Superior temporal gyrus (tissue), 1 donor: ENCODE data around the gene IQCK.
"Not testable (repeated sequence)": the region's sequence is repeated elsewhere in the genome, so short reads cannot be mapped to it uniquely, and the experiment has no call there.

Source experiments
- DNase-seq: peaks from one replicate; pipeline ENCODE4 v3.0.0-alpha.2; 2016; ENCODE audit errors: extremely low spot score

Gene IQCK

DNA sequence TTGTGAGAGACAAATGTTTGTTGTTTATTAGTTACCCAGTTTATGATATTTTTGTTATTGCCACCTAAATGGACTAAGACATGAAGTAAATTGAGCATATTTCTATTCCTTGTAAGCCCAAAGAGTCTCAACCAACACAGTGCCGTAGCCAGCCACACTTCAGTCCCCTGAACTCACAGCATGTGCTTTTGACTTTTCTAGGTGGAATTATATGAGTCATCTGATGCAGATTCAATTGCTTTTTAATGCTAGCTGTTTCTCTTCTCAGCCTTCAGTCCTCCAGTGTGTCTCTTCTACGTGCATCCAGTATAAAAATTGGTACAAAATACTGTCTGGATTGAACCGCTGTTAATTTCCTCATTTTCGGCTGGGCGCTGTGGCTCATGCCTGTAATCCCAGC is 39.0 kb downstream of the IQCK start:
- DNase-seq: no peak

DNA sequence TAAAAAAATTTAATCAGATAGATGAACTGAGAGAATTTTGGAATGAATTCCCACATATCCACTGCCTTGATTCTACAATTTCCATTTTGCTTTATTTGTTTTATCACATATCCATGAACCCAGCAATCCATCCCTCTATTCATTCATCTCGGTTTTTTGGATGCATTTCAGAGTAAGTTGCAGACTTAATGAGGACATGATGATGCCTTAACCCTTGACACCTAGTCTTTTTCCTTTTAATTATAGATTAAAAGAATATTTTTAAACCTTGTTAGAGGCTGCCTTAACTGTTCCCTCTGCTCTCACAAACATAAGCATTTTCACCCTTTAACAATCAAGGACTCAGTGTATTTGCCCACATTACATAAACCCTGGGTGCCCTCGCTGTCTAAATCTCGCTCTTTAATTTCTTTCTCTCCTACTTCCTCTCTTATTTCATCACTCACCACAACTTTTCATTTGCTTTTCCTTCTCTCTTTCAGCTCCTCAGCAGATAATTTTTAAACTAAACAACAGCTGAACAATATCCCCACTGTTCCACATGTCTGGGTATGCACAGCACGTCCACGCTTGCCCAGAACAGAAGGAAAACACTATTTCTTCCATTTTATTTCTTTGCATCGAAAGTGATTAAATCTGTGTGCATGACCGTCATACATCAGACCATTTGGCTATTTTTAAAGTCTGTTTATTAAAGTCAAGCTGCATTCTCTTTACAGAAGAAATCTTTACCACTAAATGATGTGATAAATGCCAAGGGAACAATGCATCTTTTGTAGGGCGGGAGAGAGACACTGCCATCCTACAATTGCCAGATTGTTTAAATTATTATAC is 39.9 kb downstream of the IQCK start:
- peak; percentile 94 for DNase-seq

DNA sequence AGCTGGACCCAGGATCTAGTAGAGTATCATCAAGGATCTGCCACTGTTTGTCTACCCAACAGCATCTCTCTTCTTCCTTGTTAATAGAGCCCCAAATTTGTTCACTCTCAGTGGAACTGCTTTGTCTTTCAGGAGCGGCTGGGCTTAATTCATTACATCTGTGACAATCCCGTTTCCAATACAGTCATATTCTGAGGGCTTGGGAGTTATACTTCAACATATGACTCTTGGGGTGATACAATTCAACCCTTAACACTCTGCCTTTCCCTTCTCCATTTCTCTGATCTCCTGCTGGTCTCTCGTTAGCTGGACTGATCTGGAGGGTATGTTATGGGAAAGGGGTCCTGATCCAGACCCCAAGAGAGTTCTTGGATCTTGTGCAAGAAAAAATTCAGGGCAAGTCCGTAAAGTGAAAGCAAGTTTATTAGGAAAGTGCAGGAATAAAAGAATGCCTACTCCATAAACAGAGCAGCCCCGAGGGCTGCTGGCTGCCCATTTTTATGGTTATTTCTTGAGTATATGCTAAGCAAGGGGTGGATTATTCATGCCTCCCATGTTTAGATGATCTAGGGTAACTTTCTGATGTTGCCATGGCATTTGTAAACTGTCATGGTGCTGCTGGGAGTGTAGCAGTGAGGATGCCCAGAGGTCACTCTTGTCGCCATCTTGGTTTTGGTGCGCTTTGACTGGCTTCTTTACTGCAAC is 42.4 kb downstream of the IQCK start:
- no peak for DNase-seq

DNA sequence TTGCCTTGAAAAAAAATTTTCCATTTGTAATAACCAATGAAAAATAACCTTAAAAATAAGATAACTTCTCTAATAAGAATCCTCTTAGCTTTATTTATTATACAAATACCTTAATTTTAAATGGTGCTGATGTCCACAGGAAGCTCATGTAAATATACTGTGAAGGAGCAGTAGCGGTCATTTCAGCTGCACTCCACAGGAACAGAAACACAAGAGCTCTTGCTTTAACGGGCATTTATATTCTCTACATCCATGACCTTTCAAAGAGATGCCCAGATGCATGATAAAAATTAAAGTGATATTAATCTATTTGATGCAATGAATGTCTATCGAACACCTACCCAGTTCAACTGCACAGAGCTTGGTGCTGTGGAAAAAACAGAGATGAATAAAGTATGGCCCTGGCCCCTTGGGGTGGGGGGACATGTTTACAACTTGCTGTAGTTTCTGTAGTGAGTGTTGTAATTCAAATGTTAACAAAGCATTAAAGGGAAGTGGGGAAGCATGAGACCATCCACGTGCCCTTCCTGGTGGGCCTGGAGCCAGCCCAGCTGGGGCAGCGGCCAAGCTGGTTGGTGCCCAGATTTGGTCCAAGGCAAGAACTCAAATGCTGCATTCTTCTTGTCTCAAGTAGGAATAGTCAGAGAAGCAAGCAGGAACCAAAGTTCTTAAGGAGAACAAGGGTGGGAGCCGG is 47.9 kb downstream of the IQCK start:
- peak; percentile 93 for DNase-seq

DNA sequence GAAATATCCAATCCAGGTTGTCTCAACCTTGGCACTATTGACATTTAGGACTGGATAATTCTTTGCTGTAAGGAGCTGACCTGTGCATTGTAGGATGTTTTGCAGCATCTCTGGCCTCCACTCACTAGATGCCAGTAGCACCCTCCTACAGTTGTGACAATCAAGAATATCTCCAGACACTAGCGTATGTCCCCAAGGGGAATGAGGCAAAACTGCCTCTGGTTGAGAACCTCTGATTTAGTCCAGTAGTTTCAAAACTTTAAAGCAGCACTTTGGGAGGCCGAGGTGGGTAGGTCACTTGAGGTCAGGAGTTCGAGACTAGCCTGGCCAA is 48.4 kb downstream of the IQCK start:
- DNase-seq: no peak

DNA sequence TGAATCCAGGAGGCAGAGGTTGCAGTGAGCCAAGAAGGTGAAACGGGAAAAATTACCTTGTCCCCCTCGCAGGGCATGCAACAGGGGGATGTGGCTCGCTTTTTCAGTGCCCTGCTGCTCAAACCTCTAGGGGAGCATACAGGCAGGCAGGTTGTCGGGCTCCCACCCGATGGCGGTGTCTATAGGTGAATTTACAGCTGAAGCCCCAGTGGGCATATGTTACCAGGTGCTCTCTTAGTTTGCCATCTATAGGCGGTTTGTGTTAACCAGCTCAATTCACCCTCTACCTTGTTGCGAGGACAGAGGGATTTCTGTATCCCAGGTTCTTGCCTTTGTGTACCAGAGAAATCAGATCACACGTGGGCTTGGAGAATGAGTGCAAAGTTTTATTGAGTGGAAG is 48.9 kb downstream of the IQCK start:
- no peak for DNase-seq

DNA sequence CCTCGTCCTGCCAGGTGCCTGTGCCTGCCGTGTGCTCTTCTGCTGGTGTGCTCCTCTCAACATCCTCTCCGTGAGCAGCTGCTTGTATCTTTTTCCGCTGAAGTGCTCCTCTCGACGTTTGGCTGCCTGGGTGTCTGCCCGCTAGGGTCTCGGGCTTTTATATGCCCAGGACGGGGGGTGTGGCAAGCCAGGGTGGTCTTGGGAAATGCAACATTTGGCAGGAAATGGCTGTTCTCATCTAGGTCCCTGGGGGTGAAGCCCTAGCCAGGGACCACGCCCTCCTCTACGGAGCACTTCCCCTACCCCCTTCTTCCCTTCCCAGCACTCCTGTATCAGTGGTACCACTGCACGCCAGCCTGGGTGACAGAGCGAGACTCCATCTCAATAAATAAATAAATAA is 49.4 kb downstream of the IQCK start:
- no peak for DNase-seq

DNA sequence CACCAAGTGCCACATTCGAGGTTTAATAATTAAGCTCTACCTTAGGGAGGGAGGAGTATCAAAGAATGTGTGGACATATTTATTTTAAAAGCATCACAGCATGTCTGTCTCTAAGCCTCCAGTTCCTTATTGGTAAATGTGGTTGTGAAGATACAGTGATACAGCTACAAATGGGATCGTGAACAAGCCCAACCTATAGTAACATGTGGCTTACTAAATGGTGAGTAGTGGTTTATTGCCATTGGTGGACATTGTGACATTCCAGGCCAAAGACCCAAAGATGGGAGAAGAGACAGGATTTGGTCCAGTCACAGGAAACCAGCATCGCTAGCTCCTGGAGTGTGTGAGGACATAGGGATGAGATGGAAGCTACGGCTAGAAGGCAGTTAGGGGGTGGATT is 51.2 kb downstream of the IQCK start:
- no peak for DNase-seq

DNA sequence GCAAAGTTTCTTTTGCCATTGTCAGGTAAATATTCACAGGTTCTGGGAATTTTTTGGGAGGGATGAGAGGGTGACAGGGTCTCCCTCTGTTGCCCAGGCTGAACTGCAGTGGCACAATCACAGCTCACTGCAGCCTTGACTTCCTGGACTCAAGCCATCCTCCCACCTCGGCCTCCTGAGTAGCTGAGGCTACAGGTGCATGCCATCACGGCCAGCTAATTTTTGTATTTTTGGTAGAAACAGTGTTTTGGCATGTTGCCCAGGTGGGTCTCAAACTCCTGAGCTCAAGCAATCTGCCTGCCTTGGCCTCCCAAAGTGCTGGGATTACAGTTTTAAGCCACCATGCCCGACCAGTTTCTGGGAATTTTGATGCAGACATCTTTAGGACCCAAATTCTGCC is 53.0 kb downstream of the IQCK start:
- DNase-seq: no peak

DNA sequence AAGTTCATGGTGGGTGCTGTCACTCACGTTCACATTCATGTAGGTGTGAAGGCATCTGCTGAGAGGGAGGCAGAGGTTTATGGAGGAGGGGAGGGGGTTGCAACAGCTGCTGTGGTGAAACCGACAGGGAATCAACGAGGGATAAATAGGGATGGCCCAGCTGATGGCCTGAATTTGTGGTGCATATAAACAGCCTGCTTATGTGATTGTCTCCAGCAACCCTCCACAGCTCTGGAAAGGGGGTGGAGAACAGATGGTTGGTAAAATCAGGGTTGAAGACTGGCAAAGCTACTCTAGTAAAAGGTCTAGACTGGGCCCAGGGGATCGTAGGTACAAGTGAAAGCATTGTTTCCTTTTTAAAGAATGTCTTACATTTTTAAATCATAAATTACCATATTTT is 53.7 kb downstream of the IQCK start:
- DNase-seq: no peak

DNA sequence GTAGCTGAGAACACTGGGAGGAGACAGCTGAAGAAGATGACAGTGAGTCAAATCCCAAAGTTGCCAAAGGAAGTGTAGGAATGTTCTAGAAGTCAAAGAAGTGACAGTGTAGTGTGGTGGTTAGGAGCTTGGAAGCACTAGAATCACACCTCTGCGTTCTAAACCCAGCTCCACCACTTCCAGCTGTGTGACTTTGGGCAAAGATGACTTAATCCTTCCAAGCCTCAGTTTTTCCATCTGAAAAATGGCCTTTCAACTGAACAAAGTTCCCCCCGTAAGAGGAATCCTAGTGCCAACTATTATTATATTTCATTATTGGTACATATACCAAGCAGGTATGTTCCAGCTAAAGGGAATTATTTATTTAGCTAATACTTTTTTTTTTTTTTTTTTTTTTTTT is 56.0 kb downstream of the IQCK start:
- no peak for DNase-seq

DNA sequence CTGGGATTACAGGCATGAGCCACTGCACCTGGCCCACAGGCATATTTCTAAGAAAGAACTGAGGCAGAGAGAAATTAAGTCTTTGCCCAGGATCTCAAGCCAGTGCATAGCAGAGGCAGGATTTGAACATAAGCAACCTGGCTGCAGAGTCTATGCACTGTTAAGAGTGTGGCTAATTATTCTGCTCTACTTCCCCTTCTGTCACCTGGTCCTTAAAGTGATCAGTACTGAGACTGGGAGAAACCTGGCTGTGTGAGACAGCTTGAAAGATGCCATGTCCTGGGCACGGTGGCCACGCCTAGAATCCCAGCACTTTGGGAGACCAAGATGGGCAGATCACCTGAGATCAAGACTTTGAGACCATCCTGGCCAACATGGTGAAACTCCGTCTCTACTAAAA is 58.1 kb downstream of the IQCK start:
- DNase-seq: no peak

DNA sequence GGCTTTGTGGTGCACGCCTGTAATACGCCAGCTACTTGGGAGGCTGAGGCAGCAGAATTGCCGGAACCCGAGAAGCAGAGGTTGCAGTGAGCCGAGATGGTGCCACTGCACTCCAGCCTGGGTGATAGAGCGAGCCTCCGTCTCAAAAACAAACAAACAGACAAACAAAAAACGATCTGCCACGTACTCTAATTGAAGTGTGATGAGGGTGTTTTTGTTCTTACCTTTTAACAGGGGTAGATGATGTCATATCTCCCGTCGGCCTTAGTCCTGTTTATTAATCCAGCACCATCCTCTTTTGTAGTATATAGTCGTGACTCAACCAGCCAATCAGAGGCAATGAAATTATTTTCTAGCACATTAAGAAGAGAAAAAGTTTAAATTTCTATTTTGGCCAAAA is 58.5 kb downstream of the IQCK start:
- DNase-seq: no peak

DNA sequence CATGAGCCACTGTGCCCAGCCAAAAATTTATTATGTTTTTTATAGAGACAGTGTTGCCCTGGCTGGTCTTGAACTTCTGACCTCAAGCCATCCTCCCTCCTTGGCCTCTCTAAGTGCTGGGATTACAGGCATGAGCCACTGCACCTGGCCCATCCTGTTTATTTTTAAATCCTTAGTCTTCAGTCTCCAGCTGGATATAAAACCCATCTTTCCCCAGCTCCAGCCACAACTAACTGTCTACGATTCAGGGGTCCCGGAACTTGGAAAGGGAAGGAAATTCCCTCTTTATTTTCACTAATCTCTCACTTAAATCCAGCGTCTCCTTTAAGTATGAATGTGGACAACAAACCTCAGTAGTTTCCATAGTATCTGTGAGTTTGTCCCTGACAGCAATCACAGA is 62.2 kb downstream of the IQCK start:
- no peak for DNase-seq

DNA sequence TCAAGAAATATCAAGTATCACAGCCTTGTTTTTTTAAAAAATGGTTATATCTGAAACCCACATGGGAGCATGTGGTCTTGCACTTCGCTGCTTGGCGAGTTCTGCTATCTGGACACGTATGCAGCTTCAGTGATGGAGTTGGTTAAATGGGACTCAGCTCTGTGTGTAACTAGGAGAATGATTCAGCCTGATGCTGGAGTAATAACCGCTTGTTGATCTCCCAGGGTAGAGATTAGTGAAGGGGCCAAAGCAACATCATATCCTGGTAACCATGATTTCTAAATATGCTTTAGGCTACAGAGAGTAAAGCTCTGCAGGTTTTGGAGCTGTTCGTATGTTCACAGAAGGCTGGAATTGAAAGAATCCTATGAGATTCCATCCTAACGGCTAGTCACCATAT is 63.2 kb downstream of the IQCK start:
- DNase-seq: no peak

DNA sequence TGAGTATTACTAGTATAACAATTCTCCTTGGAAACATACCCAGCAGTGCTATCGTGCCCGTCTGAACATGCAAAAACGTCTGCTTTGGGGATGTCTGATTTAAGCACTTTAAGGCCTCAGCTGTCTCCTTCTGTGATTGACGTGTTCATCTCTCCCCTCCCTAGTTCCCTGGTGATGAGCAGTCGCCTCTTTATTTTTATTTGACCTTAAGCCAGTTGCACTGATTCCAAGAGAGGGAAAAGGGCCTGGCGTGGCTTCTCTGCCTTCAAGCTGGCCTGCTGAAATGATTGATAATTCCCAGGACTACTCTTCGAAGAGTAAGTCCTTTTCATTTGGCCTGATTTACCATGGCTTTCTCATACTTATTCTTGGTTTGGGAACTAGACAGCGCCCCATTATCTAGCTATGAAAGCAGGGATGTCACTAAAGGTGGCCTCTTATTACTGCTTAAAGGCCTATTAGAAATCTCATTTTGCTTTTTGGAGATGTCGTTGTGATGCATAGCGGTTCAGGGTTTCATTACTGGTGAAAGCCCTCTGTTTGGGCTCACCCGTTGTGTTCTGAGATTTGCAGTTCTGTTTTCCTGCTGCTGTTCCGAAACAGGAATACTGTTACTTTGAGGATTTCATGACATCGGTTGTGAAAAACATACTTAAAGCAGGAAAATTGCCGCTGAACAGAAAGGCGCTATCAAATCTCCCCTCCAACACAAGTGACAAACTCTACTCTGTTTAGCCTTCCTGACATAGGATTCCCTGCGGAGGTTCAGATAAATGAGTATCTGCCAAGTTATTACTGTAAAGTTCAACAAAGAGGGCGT is 65.5 kb downstream of the IQCK start:
- peak; percentile 56 for DNase-seq

DNA sequence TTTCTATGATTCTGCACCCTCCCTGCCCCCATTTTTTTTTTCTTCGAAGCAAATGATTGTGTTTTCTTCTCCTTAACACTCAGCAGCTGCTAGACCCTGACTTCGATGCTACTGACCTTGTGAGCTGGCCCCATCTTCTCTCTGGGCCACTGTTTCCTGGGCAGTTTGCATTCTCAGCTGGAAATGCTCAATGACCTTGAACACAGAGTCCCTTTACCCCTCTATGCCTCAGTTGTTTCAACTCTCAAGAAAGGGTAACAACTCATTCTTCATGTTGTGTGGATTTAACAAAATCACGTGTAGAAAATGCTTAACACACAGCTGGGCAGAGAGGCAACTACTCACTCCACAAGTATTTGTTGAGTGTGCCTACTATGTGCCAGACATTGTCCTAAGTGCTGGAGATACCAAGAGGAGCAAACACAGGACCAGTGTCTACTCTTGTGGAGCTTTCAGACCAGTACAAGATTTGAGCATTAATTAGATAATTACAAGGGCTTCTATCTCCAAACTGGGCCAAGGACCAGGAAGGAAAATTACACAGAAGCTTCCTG is 66.2 kb downstream of the IQCK start:
- peak; percentile 32 for DNase-seq

DNA sequence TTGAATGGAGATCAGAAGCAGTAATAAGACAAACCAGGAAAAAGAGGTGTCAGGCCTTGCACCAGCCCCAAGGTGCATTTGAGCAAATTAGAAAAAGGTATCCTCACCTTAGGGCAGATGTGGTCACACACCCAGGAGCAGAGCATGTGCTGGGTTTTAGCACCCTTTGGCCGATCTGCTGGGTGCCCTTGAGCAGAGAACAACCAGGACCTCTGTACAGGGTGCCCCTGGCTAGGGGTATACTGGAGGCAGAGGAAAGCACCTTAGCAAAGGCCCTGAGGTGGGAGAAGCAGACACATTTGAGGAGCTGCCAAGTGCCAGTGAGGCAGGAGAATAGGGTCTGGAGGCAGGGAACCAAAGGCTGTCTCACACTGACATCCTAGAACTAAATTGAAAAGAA is 67.0 kb downstream of the IQCK start:
- DNase-seq: no peak

DNA sequence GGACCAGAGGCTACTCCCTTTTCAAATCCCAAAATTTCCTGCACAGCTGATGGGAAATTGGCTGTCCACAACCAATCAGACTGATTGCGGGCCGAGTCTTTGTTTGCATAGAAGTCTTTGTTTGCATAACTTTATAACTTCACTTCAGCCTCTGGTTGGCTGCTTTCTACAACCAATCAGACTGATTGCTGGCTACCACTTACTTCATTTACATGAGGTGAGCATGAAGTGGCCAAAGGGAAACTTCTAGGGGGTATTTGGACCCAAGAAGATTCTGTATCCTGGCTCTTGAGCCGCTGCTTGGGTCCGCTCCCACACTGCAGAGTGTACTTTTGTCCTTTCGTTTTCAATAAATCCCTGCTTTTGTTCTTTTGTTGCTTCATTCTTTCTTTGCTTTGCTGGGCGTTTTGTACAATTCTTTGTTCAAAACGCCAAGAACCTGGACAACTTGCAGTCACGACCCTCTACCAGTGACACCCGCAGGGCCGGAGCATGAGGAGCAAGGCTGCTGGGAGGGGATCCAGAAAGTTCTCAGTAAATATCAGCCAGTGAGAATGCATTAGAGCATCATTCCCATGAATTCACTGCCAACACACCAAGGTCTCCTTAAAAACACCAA is 67.5 kb downstream of the IQCK start:
- DNase-seq: peak; percentile 76

DNA sequence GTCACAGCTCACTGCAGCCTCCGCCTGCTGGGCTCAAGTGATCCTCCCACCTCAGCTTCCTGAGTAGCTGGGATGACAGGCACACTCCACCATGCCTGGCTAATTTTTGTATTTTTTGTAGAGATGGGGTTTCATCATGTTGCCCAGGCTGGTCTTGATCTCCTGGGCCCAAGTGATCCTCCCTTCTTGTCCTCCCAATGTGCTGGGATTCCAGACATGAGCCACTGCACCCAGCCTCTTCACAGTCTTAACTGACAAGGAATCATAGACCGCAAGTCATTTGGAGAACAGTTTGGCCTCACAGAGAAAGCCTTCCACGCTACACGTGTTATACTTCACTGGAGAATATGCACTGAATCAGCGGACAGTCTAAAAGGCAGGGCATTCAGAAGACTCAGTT is 83.3 kb downstream of the IQCK start:
- not testable (repeated sequence) for DNase-seq

DNA sequence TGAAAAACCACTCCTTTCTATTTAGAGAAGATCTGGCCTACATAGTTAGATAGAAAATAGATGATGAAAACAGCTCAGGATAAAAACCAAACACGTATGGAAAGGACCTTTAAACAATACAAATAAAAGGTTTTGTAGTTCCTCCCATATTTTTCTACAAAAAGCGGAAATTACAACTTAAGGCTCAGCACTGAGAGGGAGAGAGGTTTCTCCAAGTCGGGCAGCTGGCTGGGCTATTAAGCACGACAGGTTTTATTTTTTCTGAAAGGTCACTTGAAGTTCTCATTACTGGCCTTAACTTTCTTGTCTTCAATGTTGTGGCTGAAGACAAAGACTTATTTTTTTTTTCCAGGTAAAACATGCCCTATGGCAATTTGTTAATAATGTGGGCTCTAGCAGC is 83.8 kb downstream of the IQCK start:
- not testable (repeated sequence) for DNase-seq
